ENCODE results near the gene NT5DC2. TPM values are rescaled to one million over a fixed set of nuclear protein-coding genes. Genes with fewer than 3 reads are reported as not detected.

Gene NT5DC2
- total RNA-seq, result 0.73 TPM

GRCh38 chr3:52533623-52534280 is at the start of gene NT5DC2:
Gene NT5DC2, minus strand, starts transcription at chr3:52533857. Its CDS starts 120 bp downstream, at chr3:52533737.
- H3K4me3 ChIP-seq (ENCODE audit: low read length), result peak within 1 kb of the TSS; percentile 39
- H3K4me1 ChIP-seq (ENCODE audit: insufficient read depth, low read length), result peaks cover 45% of the 10 kb centered on the region
- H3K27me3 ChIP-seq (ENCODE audit: insufficient read depth, low read length), result no peaks in the 10 kb centered on the region
- H3K9me3 ChIP-seq (ENCODE audit: low read depth, low read length), result no peaks in the 10 kb centered on the region

- no peaks in the 10 kb centered on the region for H3K27me3 ChIP-seq (ENCODE audit: insufficient read depth, low read length)
- no peaks in the 10 kb centered on the region for H3K9me3 ChIP-seq (ENCODE audit: low read depth, low read length)
- H3K4me3 ChIP-seq (ENCODE audit: low read length), result no peak overlapping the region
- H3K4me1 ChIP-seq (ENCODE audit: insufficient read depth, low read length), result no peaks in the 10 kb centered on the region
These were observed 40.7 kb upstream of the NT5DC2 start for GRCh38 chr3:52574056-52574965.

GRCh38 chr3:52572221-52572620 is 38.6 kb upstream of the NT5DC2 start:
- Histone ChIP-seq H3K9me3 (ENCODE audit: low read depth, low read length) (no peaks in the 10 kb centered on the region), H3K27me3 (ENCODE audit: insufficient read depth, low read length) (no peaks in the 10 kb centered on the region), H3K4me3 (ENCODE audit: low read length) (no peak overlapping the region), H3K4me1 (ENCODE audit: insufficient read depth, low read length) (no peaks in the 10 kb centered on the region)

- no peaks in the 10 kb centered on the region for H3K27me3 ChIP-seq (ENCODE audit: insufficient read depth, low read length)
- H3K4me3 ChIP-seq (ENCODE audit: low read length), result no peak overlapping the region
- no peaks in the 10 kb centered on the region for H3K4me1 ChIP-seq (ENCODE audit: insufficient read depth, low read length)
- no peaks in the 10 kb centered on the region for H3K9me3 ChIP-seq (ENCODE audit: low read depth, low read length)
These were observed 36.4 kb upstream of the NT5DC2 start for GRCh38 chr3:52570076-52570475.

- Histone ChIP-seq H3K4me3 (ENCODE audit: low read length) (no peak overlapping the region), H3K27me3 (ENCODE audit: insufficient read depth, low read length) (no peaks in the 10 kb centered on the region), H3K9me3 (ENCODE audit: low read depth, low read length) (no peaks in the 10 kb centered on the region), H3K4me1 (ENCODE audit: insufficient read depth, low read length) (no peaks in the 10 kb centered on the region)
These were observed 34.4 kb upstream of the NT5DC2 start for GRCh38 chr3:52568069-52568468.

GRCh38 chr3:52563984-52564383 is 30.3 kb upstream of the NT5DC2 start:
- Histone ChIP-seq H3K9me3 (ENCODE audit: low read depth, low read length) (no peaks in the 10 kb centered on the region), H3K4me3 (ENCODE audit: low read length) (no peak overlapping the region), H3K27me3 (ENCODE audit: insufficient read depth, low read length) (no peaks in the 10 kb centered on the region), H3K4me1 (ENCODE audit: insufficient read depth, low read length) (no peaks in the 10 kb centered on the region)

GRCh38 chr3:52561028-52561747 is 27.5 kb upstream of the NT5DC2 start:
- no peaks in the 10 kb centered on the region for H3K27me3 ChIP-seq (ENCODE audit: insufficient read depth, low read length)
- H3K4me3 ChIP-seq (ENCODE audit: low read length), result no peak overlapping the region
- H3K4me1 ChIP-seq (ENCODE audit: insufficient read depth, low read length), result no peaks in the 10 kb centered on the region
- H3K9me3 ChIP-seq (ENCODE audit: low read depth, low read length), result no peaks in the 10 kb centered on the region

GRCh38 chr3:52558436-52558835 is 24.8 kb upstream of the NT5DC2 start:
- H3K9me3 ChIP-seq (ENCODE audit: low read depth, low read length), result no peaks in the 10 kb centered on the region
- no peaks in the 10 kb centered on the region for H3K4me1 ChIP-seq (ENCODE audit: insufficient read depth, low read length)
- no peaks in the 10 kb centered on the region for H3K27me3 ChIP-seq (ENCODE audit: insufficient read depth, low read length)
- H3K4me3 ChIP-seq (ENCODE audit: low read length), result no peak overlapping the region

- no peak overlapping the region for H3K4me3 ChIP-seq (ENCODE audit: low read length)
- no peaks in the 10 kb centered on the region for H3K27me3 ChIP-seq (ENCODE audit: insufficient read depth, low read length)
- no peaks in the 10 kb centered on the region for H3K9me3 ChIP-seq (ENCODE audit: low read depth, low read length)
- no peaks in the 10 kb centered on the region for H3K4me1 ChIP-seq (ENCODE audit: insufficient read depth, low read length)
These were observed 23.6 kb upstream of the NT5DC2 start for GRCh38 chr3:52557011-52557960.

- Histone ChIP-seq H3K4me1 (ENCODE audit: insufficient read depth, low read length) (no peaks in the 10 kb centered on the region), H3K9me3 (ENCODE audit: low read depth, low read length) (no peaks in the 10 kb centered on the region)
These were observed 21.4 kb upstream of the NT5DC2 start for GRCh38 chr3:52555056-52555455.

GRCh38 chr3:52554026-52554755 is 20.5 kb upstream of the NT5DC2 start:
- no peaks in the 10 kb centered on the region for H3K27me3 ChIP-seq (ENCODE audit: insufficient read depth, low read length)
- no peak overlapping the region for H3K4me3 ChIP-seq (ENCODE audit: low read length)
- no peaks in the 10 kb centered on the region for H3K9me3 ChIP-seq (ENCODE audit: low read depth, low read length)
- H3K4me1 ChIP-seq (ENCODE audit: insufficient read depth, low read length), result no peaks in the 10 kb centered on the region

More at GRCh38 chr3:52555056-52555455, 21.4 kb upstream of the NT5DC2 start:
- Histone ChIP-seq H3K4me3 (ENCODE audit: low read length) (no peak overlapping the region), H3K27me3 (ENCODE audit: insufficient read depth, low read length) (no peaks in the 10 kb centered on the region)

- no peaks in the 10 kb centered on the region for H3K4me1 ChIP-seq (ENCODE audit: insufficient read depth, low read length)
- no peaks in the 10 kb centered on the region for H3K9me3 ChIP-seq (ENCODE audit: low read depth, low read length)
- H3K4me3 ChIP-seq (ENCODE audit: low read length), result no peak overlapping the region
These were observed 18.4 kb upstream of the NT5DC2 start for GRCh38 chr3:52552089-52552488.

GRCh38 chr3:52551118-52551517 is 17.5 kb upstream of the NT5DC2 start:
- H3K4me1 ChIP-seq (ENCODE audit: insufficient read depth, low read length), result no peaks in the 10 kb centered on the region
- no peaks in the 10 kb centered on the region for H3K9me3 ChIP-seq (ENCODE audit: low read depth, low read length)
- no peak overlapping the region for H3K4me3 ChIP-seq (ENCODE audit: low read length)
- H3K27me3 ChIP-seq (ENCODE audit: insufficient read depth, low read length), result no peaks in the 10 kb centered on the region

More at GRCh38 chr3:52552089-52552488, 18.4 kb upstream of the NT5DC2 start:
- no peaks in the 10 kb centered on the region for H3K27me3 ChIP-seq (ENCODE audit: insufficient read depth, low read length)

GRCh38 chr3:52547143-52547542 is 13.5 kb upstream of the NT5DC2 start:
- no peaks in the 10 kb centered on the region for H3K4me1 ChIP-seq (ENCODE audit: insufficient read depth, low read length)
- H3K4me3 ChIP-seq (ENCODE audit: low read length), result no peak overlapping the region
- no peaks in the 10 kb centered on the region for H3K9me3 ChIP-seq (ENCODE audit: low read depth, low read length)
- H3K27me3 ChIP-seq (ENCODE audit: insufficient read depth, low read length), result no peaks in the 10 kb centered on the region

Data from mononuclear cell (primary cell).